NB4 (cell line): ENCODE measurements around the gene CCDC200.

Experiments used
- POLR2A ChIP-seq: IDR thresholded peaks from 2 replicates; pipeline ENCODE4 v1.6.1; 2011; ENCODE audit warnings: mild to moderate bottlenecking; ENCODE audit not compliant: insufficient read length; ENCODE audit errors: extremely low read depth
- TF ChIP-seq, protein P1 (sequence below): IDR thresholded peaks from one replicate; pipeline ENCODE4 v1.5.1; 2012; ENCODE audit warnings: low read depth, low read length
- TF ChIP-seq, protein P2 (sequence below): IDR thresholded peaks from 2 replicates; pipeline ENCODE4 v1.6.1; 2011; ENCODE audit warnings: low read depth, low read length

DNA sequence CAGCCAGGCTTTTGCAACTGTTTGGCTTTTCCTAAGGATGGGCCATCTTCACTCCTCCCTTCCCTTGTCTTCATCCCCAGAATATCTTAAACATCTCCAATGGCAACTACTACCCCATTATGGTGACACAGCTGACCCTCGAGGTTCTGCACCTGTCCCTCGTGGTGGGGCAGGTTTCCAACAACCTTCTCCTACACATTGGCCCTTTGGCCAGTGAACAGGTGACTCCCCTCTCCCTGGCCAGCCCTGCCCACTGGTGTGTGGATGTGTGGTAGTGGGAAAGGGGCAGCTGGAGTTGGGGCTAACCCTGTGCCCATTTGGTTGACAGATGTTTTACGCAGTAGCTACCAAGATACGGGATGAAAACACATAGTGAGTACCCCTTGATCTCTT is 12.1 kb downstream of the CCDC200 start:
- TF ChIP-seq, protein P1, sequence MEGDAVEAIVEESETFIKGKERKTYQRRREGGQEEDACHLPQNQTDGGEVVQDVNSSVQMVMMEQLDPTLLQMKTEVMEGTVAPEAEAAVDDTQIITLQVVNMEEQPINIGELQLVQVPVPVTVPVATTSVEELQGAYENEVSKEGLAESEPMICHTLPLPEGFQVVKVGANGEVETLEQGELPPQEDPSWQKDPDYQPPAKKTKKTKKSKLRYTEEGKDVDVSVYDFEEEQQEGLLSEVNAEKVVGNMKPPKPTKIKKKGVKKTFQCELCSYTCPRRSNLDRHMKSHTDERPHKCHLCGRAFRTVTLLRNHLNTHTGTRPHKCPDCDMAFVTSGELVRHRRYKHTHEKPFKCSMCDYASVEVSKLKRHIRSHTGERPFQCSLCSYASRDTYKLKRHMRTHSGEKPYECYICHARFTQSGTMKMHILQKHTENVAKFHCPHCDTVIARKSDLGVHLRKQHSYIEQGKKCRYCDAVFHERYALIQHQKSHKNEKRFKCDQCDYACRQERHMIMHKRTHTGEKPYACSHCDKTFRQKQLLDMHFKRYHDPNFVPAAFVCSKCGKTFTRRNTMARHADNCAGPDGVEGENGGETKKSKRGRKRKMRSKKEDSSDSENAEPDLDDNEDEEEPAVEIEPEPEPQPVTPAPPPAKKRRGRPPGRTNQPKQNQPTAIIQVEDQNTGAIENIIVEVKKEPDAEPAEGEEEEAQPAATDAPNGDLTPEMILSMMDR: no peak
- TF ChIP-seq, protein P2, sequence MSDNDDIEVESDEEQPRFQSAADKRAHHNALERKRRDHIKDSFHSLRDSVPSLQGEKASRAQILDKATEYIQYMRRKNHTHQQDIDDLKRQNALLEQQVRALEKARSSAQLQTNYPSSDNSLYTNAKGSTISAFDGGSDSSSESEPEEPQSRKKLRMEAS: no peak
- no peak for TF ChIP-seq POLR2A
